ENCODE measurements around the gene GHR. TPM values are rescaled to one million over a fixed set of nuclear protein-coding genes. Genes with fewer than 3 reads are reported as not detected.

The GHR gene
- total and polyA plus RNA-seq, 5 experiments from 2014 or later: not detected

GRCh38 chr5:42587096-42587723 lies 164.0 kb downstream of the GHR start:
- Mint-ChIP-seq H3K27ac (no peak overlapping the region), H3K36me3 (no peaks in the 10 kb centered on the region), H3K27me3 (peaks cover 10 to 43% (median 12%) of the 10 kb centered on the region in 5 donors), H3K9me3 (no peaks in the 10 kb centered on the region), H3K4me3 (no peak overlapping the region), H3K4me1 (peaks cover 0 to 10% (median 7%) of the 10 kb centered on the region in 4 donors)
- POLR2A ChIA-PET: no interaction called here
- no peak for DNase-seq
- no peak for ATAC-seq

DNA sequence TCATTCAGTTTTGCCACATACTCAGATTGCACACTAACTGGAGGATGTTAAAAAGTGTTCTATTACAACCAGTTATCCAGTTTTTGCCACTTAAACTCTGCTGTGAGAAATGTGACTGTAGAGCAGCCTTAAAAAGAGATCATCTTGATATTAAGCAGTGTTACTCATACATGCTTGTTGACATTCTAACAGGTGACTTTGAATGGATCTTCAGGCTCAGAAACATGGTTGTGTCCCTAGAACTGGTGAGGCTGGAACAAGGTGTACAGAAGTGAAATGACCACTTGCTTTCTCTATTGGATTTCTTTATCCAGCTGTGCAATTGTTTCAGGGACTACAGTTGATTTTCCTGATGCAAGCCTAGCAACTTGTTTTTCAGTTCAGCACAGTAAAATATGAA lies 167.3 kb downstream of the GHR start:
- no peak overlapping the region for H3K4me3 Mint-ChIP-seq
- DNase-seq: no peak
- peaks cover 0 to 8% (median 6%) of the 10 kb centered on the region in 4 donors for H3K4me1 Mint-ChIP-seq

DNA sequence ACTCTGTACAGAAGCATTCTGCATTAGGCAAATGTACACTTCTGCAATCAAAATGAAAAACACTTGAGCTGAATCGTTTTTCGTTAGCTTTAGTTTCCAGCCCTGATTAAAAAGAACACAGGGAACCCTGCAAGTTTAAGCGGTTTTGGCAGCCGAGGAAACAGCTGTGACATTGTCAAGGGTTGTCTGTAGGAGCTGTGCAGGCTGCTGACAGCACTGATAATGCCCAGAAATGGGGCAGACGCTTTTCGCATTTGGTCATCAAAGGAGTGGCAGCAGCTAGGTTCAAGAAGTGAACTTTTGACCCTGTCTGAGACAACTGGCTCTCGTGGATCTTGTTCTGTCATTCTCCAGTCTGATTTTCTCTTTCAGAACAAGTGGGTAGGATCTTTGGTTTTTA lies 167.8 kb downstream of the GHR start:
- Mint-ChIP-seq H3K27me3 (peaks cover 6 to 35% (median 15%) of the 10 kb centered on the region in 5 donors), H3K4me1 (peaks cover 0 to 8% (median 6%) of the 10 kb centered on the region in 4 donors), H3K4me3 (no peak overlapping the region), H3K9me3 (no peaks in the 10 kb centered on the region), H3K27ac (no peak overlapping the region), H3K36me3 (no peaks in the 10 kb centered on the region)
- ATAC-seq (no peak), DNase-seq (no peak)
- POLR2A ChIA-PET: no interaction called here

More for the DNA sequence above, 167.3 kb downstream of the GHR start:
- Mint-ChIP-seq H3K36me3 (no peaks in the 10 kb centered on the region), H3K9me3 (no peaks in the 10 kb centered on the region), H3K27ac (no peak overlapping the region), H3K27me3 (peaks cover 6 to 35% (median 15%) of the 10 kb centered on the region in 5 donors)
- no peak for ATAC-seq
- POLR2A ChIA-PET: no interaction called here

GRCh38 chr5:42592401-42593140 lies 169.3 kb downstream of the GHR start:
- H3K4me3 Mint-ChIP-seq: no peak overlapping the region
- ATAC-seq: no peak
- no peaks in the 10 kb centered on the region for H3K36me3 Mint-ChIP-seq
- no peak for DNase-seq
- POLR2A ChIA-PET: no interaction called here
- no peak overlapping the region for H3K27ac Mint-ChIP-seq
- H3K4me1 Mint-ChIP-seq: peaks cover 0 to 8% (median 6%) of the 10 kb centered on the region in 4 donors
- peaks cover 5 to 31% (median 11%) of the 10 kb centered on the region in 5 donors for H3K27me3 Mint-ChIP-seq
- no peaks in the 10 kb centered on the region for H3K9me3 Mint-ChIP-seq

DNA sequence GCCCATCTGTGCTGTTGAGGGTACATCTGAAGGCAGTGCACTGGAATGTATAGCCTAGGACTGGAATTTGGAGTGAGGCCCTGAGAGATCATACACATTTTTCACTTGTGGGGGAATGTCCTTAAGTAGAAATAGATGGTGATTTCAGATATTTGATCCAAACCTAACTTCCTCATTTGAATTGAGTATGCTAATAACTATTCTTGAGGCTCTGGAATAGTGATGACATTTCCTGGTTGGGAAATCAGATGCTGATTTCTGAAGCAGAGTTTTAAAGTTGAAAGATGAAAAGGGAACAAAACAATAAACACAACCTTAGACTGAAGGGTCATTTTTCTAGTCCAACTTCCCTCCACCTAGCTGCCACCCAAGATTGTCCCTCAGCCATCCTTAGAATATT lies 170.4 kb downstream of the GHR start:
- DNase-seq: no peak
- Mint-ChIP-seq H3K9me3 (no peaks in the 10 kb centered on the region), H3K27me3 (peaks cover 3 to 21% (median 9%) of the 10 kb centered on the region in 5 donors), H3K36me3 (no peaks in the 10 kb centered on the region), H3K4me3 (no peak overlapping the region), H3K27ac (no peak overlapping the region), H3K4me1 (peaks cover 0 to 8% (median 6%) of the 10 kb centered on the region in 4 donors)
- POLR2A ChIA-PET: no interaction called here
- no peak for ATAC-seq

DNA sequence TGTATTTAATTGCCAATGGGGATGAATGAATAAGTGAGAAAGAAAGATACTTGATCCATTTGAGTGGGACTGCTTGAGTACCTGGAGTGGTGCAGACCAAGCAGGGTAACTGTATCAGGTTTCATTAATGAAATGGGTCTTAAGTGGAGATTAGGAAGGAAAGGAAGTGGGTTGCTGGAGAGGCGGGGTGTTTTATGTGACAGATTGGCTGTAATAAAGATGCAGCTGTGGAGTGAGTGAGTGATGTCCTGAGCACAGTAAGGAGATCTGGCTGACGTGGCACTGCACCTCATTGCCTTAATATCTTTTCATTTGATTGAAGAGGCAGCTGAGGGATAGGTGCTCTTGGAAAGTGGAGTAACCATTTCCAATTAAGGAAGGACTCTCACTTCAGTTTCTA lies 172.4 kb downstream of the GHR start:
- no peak overlapping the region for H3K4me3 Mint-ChIP-seq
- peaks cover 3 to 13% (median 8%) of the 10 kb centered on the region in 5 donors for H3K27me3 Mint-ChIP-seq
- H3K9me3 Mint-ChIP-seq: no peaks in the 10 kb centered on the region
- H3K4me1 Mint-ChIP-seq: peaks cover 0 to 8% (median 6%) of the 10 kb centered on the region in 4 donors
- no peaks in the 10 kb centered on the region for H3K36me3 Mint-ChIP-seq
- POLR2A ChIA-PET: no interaction called here
- H3K27ac Mint-ChIP-seq: peak overlapping the region in 1 of 10 donors; percentile 9
- no peak for DNase-seq
- ATAC-seq: no peak

- ATAC-seq: no peak
- Mint-ChIP-seq H3K36me3 (no peaks in the 10 kb centered on the region), H3K27ac (no peak overlapping the region), H3K9me3 (no peaks in the 10 kb centered on the region), H3K27me3 (peaks cover 3 to 10% (median 8%) of the 10 kb centered on the region in 5 donors), H3K4me3 (no peak overlapping the region), H3K4me1 (no peaks in the 10 kb centered on the region)
- no peak for DNase-seq
- POLR2A ChIA-PET: no interaction called here
These were observed 173.6 kb downstream of the GHR start for GRCh38 chr5:42596817-42597216.

DNA sequence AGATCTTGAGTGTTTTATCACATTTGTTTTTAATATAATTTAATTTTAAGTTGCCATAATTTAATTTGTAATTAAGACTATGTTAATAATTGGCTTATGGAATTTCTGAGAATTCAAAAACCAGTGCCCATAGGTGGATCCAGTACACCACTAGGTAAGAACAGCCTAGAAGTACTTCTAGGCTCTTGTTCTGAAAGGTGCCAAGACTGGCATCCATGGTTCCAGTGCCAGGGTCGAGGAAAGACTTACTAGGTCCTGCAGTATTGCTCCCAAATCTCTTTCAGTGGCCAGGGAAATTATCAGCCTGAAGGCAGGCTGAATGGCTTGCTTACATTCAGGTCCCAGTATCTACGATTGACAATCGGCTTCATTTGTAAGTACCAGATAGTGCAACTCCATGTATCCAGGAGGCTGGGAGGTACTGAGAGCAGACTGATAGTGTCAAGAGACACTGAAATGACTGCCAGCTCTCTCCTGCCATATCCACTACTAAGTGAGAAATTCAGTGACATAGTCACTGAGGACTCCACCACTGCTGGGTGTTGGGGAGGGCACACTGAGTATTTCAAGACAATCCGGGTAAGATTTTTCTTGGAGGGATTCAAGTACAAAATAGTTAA lies 174.2 kb downstream of the GHR start:
- no peak overlapping the region for H3K4me3 Mint-ChIP-seq
- H3K9me3 Mint-ChIP-seq: no peaks in the 10 kb centered on the region
- H3K27ac Mint-ChIP-seq: no peak overlapping the region
- H3K4me1 Mint-ChIP-seq: no peaks in the 10 kb centered on the region
- peaks cover under 1 to 6% (median 4%) of the 10 kb centered on the region in 5 donors for H3K27me3 Mint-ChIP-seq
- POLR2A ChIA-PET: no interaction called here
- DNase-seq (no peak), ATAC-seq (no peak)
- no peaks in the 10 kb centered on the region for H3K36me3 Mint-ChIP-seq

GRCh38 chr5:42598311-42598710 lies 175.1 kb downstream of the GHR start:
- Mint-ChIP-seq H3K4me3 (no peak overlapping the region), H3K27me3 (peaks cover 0 to 5% (median under 1%) of the 10 kb centered on the region in 5 donors), H3K9me3 (no peaks in the 10 kb centered on the region), H3K36me3 (no peaks in the 10 kb centered on the region), H3K27ac (no peak overlapping the region), H3K4me1 (no peaks in the 10 kb centered on the region)
- DNase-seq (no peak), ATAC-seq (no peak)
- POLR2A ChIA-PET: no interaction called here

- ATAC-seq: no peak
- POLR2A ChIA-PET: no interaction called here
- DNase-seq: no peak
- H3K4me3 Mint-ChIP-seq: no peak overlapping the region
- H3K4me1 Mint-ChIP-seq: no peaks in the 10 kb centered on the region
- no peak overlapping the region for H3K27ac Mint-ChIP-seq
- peaks cover 0 to 8% (median 3%) of the 10 kb centered on the region in 5 donors for H3K27me3 Mint-ChIP-seq
- H3K9me3 Mint-ChIP-seq: no peaks in the 10 kb centered on the region
- no peaks in the 10 kb centered on the region for H3K36me3 Mint-ChIP-seq
These were observed 175.9 kb downstream of the GHR start for GRCh38 chr5:42599106-42599505.

DNA sequence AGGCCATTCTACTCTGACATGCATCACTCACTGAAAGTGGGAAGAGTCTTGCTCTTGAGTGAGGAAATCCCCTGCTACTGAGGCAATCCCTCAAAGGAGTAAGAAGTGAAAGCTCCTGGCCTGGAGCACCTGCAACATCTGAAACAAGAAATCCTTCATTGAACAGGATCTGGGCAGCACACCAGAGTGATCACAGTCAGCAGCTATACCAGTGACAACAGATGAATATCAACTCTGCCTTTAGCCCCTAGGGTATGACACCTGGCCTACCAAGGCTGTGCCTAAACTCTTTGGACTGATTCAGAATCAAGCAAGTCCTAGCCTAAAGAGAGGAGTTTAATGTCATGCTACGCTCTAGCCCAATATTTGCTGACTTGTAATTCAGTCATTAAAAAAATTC lies 177.2 kb downstream of the GHR start:
- ATAC-seq (no peak), DNase-seq (no peak)
- H3K27me3 Mint-ChIP-seq: peaks cover 0 to 7% (median 3%) of the 10 kb centered on the region in 5 donors

DNA sequence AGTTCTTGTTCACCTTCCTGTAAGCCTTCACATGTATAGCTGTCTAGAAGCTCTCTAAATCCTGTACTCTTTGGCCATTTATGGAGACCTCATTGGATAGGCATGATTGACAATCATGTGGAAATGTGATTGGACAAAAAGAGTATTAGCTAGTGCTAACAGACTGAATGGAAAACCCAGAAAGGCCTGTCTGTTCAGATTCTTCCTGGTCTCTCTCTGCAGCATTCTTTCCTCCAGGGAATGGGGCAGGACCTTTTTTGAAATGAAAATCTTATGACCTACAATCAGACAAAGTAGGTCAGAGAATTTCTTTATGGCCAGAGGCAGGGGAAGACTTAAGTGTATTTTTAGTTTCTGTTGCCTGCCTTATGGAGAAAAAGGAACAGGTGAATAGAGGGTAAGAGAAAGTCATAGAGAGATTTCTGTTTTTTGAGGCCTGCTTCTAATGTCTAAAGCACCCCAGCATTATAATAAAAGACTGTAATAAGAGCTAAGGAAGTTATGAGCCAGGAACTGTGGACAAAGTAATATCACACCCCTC lies 181.0 kb downstream of the GHR start:
- H3K4me3 Mint-ChIP-seq: no peak overlapping the region
- no peaks in the 10 kb centered on the region for H3K4me1 Mint-ChIP-seq
- no peaks in the 10 kb centered on the region for H3K36me3 Mint-ChIP-seq
- H3K9me3 Mint-ChIP-seq: peaks cover 0 to 5% (median 0%) of the 10 kb centered on the region in 9 donors
- POLR2A ChIA-PET: no interaction called here
- H3K27ac Mint-ChIP-seq: no peak overlapping the region
- peaks cover 13 to 16% (median 16%) of the 10 kb centered on the region in 5 donors for H3K27me3 Mint-ChIP-seq
- ATAC-seq (no peak), DNase-seq (no peak)

More for the DNA sequence above, 177.2 kb downstream of the GHR start:
- POLR2A ChIA-PET: no interaction called here
- Mint-ChIP-seq H3K27ac (no peak overlapping the region), H3K9me3 (no peaks in the 10 kb centered on the region), H3K4me1 (no peaks in the 10 kb centered on the region), H3K4me3 (no peak overlapping the region), H3K36me3 (no peaks in the 10 kb centered on the region)

GRCh38 chr5:42605490-42605889 lies 182.3 kb downstream of the GHR start:
- H3K4me1 Mint-ChIP-seq: no peaks in the 10 kb centered on the region
- peaks cover 15 to 25% (median 19%) of the 10 kb centered on the region in 5 donors for H3K27me3 Mint-ChIP-seq
- H3K9me3 Mint-ChIP-seq: peaks cover 0 to 5% (median 0%) of the 10 kb centered on the region in 9 donors
- H3K4me3 Mint-ChIP-seq: no peak overlapping the region
- ATAC-seq (no peak), DNase-seq (no peak)
- POLR2A ChIA-PET: no interaction called here
- H3K27ac Mint-ChIP-seq: no peak overlapping the region
- no peaks in the 10 kb centered on the region for H3K36me3 Mint-ChIP-seq
